ENCODE results near the gene TMEM174. TPM values are rescaled to one million over a fixed set of nuclear protein-coding genes. Genes with fewer than 3 reads are reported as not detected.

TMEM174 gene
- total RNA-seq, 1 donor from 2014 or later = not detected

DNA sequence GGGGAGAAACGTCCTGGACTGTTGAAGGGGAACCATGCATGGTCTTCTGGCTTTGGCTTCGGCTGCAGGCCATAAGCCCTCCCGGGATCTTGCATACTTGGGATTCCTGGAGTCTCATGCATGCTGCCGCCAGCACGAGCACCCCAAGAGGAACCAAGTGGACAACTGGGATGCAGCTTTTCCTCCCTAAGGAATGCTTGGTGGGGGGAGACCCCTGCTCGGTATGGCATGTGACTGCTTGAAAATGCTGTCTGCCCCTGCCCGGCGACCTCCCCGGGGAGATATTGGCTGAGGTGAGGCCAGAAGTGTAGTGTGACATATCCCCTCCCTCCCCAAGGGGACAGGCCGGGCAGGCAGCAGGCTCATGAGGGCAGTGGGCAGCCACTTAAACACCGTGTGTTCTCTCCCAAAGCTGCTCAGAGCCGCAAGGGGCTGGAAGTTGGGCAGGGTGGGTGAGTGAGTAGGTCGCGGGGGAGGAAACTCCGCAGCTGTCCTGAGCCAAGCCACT, 36.9 kb upstream of the TMEM174 start:
- Mint-ChIP-seq H3K4me1 (ENCODE audit: low read depth, unreplicated experiment) (no peaks in the 10 kb centered on the region), H3K27me3 (ENCODE audit: unreplicated experiment) (no peaks in the 10 kb centered on the region), H3K36me3 (ENCODE audit: unreplicated experiment) (no peaks in the 10 kb centered on the region), H3K9me3 (ENCODE audit: unreplicated experiment) (no peaks in the 10 kb centered on the region), H3K4me3 (ENCODE audit: unreplicated experiment) (no peak overlapping the region), H3K27ac (ENCODE audit: unreplicated experiment) (no peak overlapping the region)
- no peak for DNase-seq
- TF ChIP-seq, protein P1, sequence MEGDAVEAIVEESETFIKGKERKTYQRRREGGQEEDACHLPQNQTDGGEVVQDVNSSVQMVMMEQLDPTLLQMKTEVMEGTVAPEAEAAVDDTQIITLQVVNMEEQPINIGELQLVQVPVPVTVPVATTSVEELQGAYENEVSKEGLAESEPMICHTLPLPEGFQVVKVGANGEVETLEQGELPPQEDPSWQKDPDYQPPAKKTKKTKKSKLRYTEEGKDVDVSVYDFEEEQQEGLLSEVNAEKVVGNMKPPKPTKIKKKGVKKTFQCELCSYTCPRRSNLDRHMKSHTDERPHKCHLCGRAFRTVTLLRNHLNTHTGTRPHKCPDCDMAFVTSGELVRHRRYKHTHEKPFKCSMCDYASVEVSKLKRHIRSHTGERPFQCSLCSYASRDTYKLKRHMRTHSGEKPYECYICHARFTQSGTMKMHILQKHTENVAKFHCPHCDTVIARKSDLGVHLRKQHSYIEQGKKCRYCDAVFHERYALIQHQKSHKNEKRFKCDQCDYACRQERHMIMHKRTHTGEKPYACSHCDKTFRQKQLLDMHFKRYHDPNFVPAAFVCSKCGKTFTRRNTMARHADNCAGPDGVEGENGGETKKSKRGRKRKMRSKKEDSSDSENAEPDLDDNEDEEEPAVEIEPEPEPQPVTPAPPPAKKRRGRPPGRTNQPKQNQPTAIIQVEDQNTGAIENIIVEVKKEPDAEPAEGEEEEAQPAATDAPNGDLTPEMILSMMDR (IDR thresholded peaks at IDR 0.05; ENCODE audit: partially characterized antibody, unreplicated experiment) = no peak

DNA sequence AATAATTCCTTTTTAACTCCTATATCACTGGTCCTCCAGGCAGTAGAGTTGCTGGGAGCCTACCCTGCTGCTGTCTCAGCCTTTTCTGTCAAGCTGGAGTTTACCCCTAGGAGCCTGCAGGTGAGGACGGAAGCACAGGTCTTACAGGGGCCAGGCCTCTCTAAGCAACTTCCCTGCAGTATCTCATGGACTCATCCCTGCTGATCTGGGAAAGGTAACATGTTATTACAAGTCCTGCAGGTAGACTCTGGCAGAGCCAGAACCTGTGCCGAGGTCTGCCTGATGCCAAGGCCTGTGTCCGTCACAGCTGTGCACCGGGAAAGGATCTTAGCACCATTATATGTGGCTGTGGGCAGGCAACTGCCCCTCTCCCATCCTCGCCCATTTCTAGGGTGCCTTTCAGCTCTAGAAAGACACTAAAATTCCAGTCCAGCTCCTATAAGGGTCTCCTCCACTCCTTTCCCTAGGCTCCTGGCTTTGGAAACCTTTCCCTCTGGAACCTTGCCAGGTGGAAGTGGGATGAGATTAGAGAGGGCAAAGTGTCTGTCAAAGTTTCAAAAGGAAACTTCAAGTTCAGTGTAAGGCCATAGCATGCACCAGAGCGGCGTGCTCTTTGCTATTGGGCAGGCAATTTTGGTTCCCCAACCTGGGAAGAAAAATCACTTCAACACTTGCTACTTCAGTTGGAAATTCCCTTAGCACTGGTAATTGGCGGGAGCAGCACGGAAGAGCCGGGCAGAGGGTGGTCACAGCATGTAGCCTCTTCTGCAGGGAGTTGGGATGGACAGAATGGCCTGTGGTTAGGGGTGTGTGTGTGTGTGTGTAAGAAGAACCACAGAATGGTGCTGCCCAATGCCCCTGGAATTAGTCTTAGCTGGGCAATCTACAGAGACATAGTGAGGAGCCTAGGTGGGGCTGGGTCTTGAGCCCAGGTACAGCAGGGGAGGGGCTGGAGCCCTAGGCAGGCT, 35.1 kb upstream of the TMEM174 start:
- Mint-ChIP-seq H3K27me3 (ENCODE audit: unreplicated experiment) (no peaks in the 10 kb centered on the region), H3K4me1 (ENCODE audit: low read depth, unreplicated experiment) (no peaks in the 10 kb centered on the region), H3K9me3 (ENCODE audit: unreplicated experiment) (peaks cover 2% of the 10 kb centered on the region), H3K36me3 (ENCODE audit: unreplicated experiment) (no peaks in the 10 kb centered on the region), H3K4me3 (ENCODE audit: unreplicated experiment) (no peak overlapping the region), H3K27ac (ENCODE audit: unreplicated experiment) (no peak overlapping the region)
- DNase-seq = no peak
- TF ChIP-seq, protein P1 (IDR thresholded peaks at IDR 0.05; ENCODE audit: partially characterized antibody, unreplicated experiment) = no peak

DNA sequence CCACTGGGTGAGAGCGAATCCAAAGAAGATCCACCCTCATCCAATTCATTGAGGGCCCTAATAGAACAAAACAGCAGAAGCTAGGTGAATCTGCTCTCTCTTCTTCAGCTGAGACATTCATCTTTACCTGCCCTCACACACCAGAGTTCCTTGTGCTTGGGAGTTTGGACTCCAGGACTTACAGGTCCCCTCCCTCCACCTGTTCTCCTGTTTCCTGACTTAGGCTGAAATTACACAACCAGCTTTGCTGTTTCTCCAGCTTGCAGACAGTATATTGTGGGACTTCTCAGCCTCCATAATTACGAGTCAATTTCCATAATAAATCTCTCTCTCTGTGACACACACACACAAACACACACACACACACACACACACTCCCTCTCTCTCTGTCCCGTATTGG, 33.5 kb upstream of the TMEM174 start:
- H3K9me3 Mint-ChIP-seq (ENCODE audit: unreplicated experiment) = peaks cover 2% of the 10 kb centered on the region
- H3K27me3 Mint-ChIP-seq (ENCODE audit: unreplicated experiment) = no peaks in the 10 kb centered on the region
- H3K4me3 Mint-ChIP-seq (ENCODE audit: unreplicated experiment) = no peak overlapping the region
- H3K4me1 Mint-ChIP-seq (ENCODE audit: low read depth, unreplicated experiment) = no peaks in the 10 kb centered on the region
- TF ChIP-seq, protein P1 (IDR thresholded peaks at IDR 0.05; ENCODE audit: partially characterized antibody, unreplicated experiment) = no peak
- H3K36me3 Mint-ChIP-seq (ENCODE audit: unreplicated experiment) = no peaks in the 10 kb centered on the region
- H3K27ac Mint-ChIP-seq (ENCODE audit: unreplicated experiment) = no peak overlapping the region
- DNase-seq = no peak

DNA sequence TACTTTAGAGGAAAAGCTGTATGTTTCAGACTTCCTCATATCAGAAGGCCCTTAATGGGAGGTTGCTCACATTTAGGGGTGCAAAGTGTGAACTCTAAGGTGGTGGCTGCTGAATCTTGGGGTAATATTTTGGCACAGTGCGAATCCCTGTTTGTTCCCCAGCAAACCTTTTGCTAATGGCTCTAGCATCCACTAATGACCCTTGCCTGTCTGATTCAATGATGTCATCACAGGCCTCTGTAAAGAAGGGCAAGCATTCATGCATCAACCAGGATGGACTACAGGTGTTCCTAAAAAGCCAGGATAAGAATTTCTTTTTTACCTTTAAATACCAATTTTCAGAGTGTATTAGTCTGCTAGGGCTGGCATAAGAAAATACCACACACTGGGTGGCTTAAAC, 32.2 kb upstream of the TMEM174 start:
- Mint-ChIP-seq H3K27me3 (ENCODE audit: unreplicated experiment) (no peaks in the 10 kb centered on the region), H3K4me1 (ENCODE audit: low read depth, unreplicated experiment) (no peaks in the 10 kb centered on the region), H3K4me3 (ENCODE audit: unreplicated experiment) (no peak overlapping the region), H3K36me3 (ENCODE audit: unreplicated experiment) (no peaks in the 10 kb centered on the region), H3K27ac (ENCODE audit: unreplicated experiment) (no peak overlapping the region), H3K9me3 (ENCODE audit: unreplicated experiment) (peaks cover 2% of the 10 kb centered on the region)
- TF ChIP-seq, protein P1 (IDR thresholded peaks at IDR 0.05; ENCODE audit: partially characterized antibody, unreplicated experiment) = no peak
- DNase-seq = no peak

DNA sequence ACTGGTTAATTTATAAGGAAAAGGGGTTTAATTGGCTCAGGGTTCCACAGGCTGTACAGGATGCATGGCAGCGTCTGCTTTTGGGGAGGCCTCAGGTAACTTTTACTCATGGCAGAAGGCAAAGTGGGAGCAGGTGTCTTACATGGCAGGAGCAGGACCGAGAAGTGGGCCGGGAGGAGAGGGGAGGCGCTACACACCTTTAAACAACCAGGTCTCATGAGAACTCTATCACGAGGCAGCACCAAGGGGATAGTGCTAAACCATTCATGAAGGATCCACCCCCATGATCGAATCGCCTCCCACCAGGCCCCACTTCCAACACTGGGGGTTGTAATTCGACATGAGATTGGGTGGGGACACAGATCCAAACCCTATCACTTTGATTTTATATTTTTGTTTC, 31.0 kb upstream of the TMEM174 start:
- peaks cover 2% of the 10 kb centered on the region for H3K9me3 Mint-ChIP-seq (ENCODE audit: unreplicated experiment)
- no peaks in the 10 kb centered on the region for H3K36me3 Mint-ChIP-seq (ENCODE audit: unreplicated experiment)
- no peaks in the 10 kb centered on the region for H3K27me3 Mint-ChIP-seq (ENCODE audit: unreplicated experiment)
- TF ChIP-seq, protein P1 (IDR thresholded peaks at IDR 0.05; ENCODE audit: partially characterized antibody, unreplicated experiment) = no peak
- no peak overlapping the region for H3K27ac Mint-ChIP-seq (ENCODE audit: unreplicated experiment)
- H3K4me1 Mint-ChIP-seq (ENCODE audit: low read depth, unreplicated experiment) = no peaks in the 10 kb centered on the region
- no peak overlapping the region for H3K4me3 Mint-ChIP-seq (ENCODE audit: unreplicated experiment)
- no peak for DNase-seq
